ENCODE data around the gene GPC5. TPM values are rescaled to one million over a fixed set of nuclear protein-coding genes. Genes with fewer than 3 reads are reported as not detected.

The GPC5 gene
- total and polyA plus RNA-seq, 2 of the 8 experiments (the other 6 are each of a cell fraction or from before 2014, with no cell fraction given) = 0.20 to 0.39 TPM

- H3K9ac ChIP-seq (replicated peaks in 1 of 4; ENCODE audit: extremely low read depth in 1 of 4, low read depth in 3 of 4, low read length in 3 of 4) = no peak overlapping the region
- H3K18ac ChIP-seq (ENCODE audit: extremely low read depth, low read length) = no peak overlapping the region
- H2BK120ac ChIP-seq (replicated peaks; ENCODE audit: low read depth, low read length) = no peak overlapping the region
- no peak overlapping the region for H3K4me2 ChIP-seq (ENCODE audit: insufficient read depth in 1 of 2, low read depth in 2 of 2, low read length in 2 of 2)
- H2BK15ac ChIP-seq (ENCODE audit: low read length) = no peak overlapping the region
- no peaks in the 10 kb centered on the region for H3K79me2 ChIP-seq (ENCODE audit: control insufficient read depth in 1 of 2, insufficient read depth in 2 of 2, low read length in 2 of 2)
- H3K79me1 ChIP-seq (ENCODE audit: low read depth, low read length) = no peaks in the 10 kb centered on the region
- no peaks in the 10 kb centered on the region for H3K27me3 ChIP-seq (replicated peaks in 1 of 4; ENCODE audit: control insufficient read depth in 3 of 4, extremely low read depth in 1 of 4, insufficient read depth in 3 of 4, low read length in 3 of 4)
- no peak overlapping the region for H2AK5ac ChIP-seq (ENCODE audit: low read depth, low read length)
- WGBS, 2 experiments (ENCODE audit: extremely low coverage in 1 of 2, insufficient coverage in 1 of 2, insufficient read length in 1 of 2, insufficient replicate concordance in 2 of 2, low coverage in 1 of 2, low lambda C conversion rate in 2 of 2, missing lambda C conversion rate in 1 of 2) = 85% methylated on average over 2 of the region's 2 CpGs; no CpG with 5 or more reads in 1 of the 2 experiments
- H2BK20ac ChIP-seq (ENCODE audit: low read length) = no peak overlapping the region
- H3K4ac ChIP-seq (replicated peaks; ENCODE audit: insufficient read length, low read depth, low read length) = no peak overlapping the region
- no peak overlapping the region for H3K14ac ChIP-seq (ENCODE audit: insufficient read length)
- no peak for DNase-seq (ENCODE audit: low read depth in 1 of 2, low spot score in 2 of 2)
- H3K23ac ChIP-seq (ENCODE audit: insufficient read length) = no peak overlapping the region
- H3K4me3 ChIP-seq (ENCODE audit: extremely low read depth in 1 of 4, insufficient read depth in 2 of 4, low read depth in 3 of 4, low read length in 4 of 4) = no peak overlapping the region
- no peaks in the 10 kb centered on the region for H4K20me1 ChIP-seq (replicated peaks in 1 of 2; ENCODE audit: control insufficient read depth in 1 of 2, insufficient read depth in 2 of 2, low read length in 2 of 2)
- H3K4me1 ChIP-seq (replicated peaks in 1 of 4; ENCODE audit: control insufficient read depth in 3 of 4, insufficient read depth in 4 of 4, low read length in 3 of 4) = no peaks in the 10 kb centered on the region
- no peak for FAIRE-seq
- no peak overlapping the region for H3K27ac ChIP-seq (ENCODE audit: low read depth, low read length)
- POLR2A ChIA-PET (ENCODE audit: partially characterized antibody) = no interaction called here
- no peak overlapping the region for H2AFZ ChIP-seq (ENCODE audit: low read length)
- no peaks in the 10 kb centered on the region for H3K36me3 ChIP-seq (ENCODE audit: control insufficient read depth in 2 of 4, insufficient read depth in 4 of 4, low read length in 3 of 4)
- H3K23me2 ChIP-seq (ENCODE audit: low read depth, low read length) = no peaks in the 10 kb centered on the region
- CTCF ChIA-PET (ENCODE audit: partially characterized antibody) = interaction anchor here (0.8 kb wide), 1 partner anchor 191 kb away, joined by 3 read pairs; no protein-coding TSS in a partner anchor
- H3K56ac ChIP-seq (replicated peaks; ENCODE audit: insufficient read length, low read depth, low read length) = no peak overlapping the region
- H2BK12ac ChIP-seq (ENCODE audit: low read depth, low read length) = no peak overlapping the region
- no peak overlapping the region for H2BK5ac ChIP-seq (ENCODE audit: low read depth, low read length)
- H4K8ac ChIP-seq (ENCODE audit: extremely low read depth, insufficient read depth, low read length) = no peak overlapping the region
- no peaks in the 10 kb centered on the region for H3K9me3 ChIP-seq (ENCODE audit: insufficient read depth in 2 of 2, low read depth in 1 of 2, low read length in 1 of 2)
- no peak overlapping the region for H4K5ac ChIP-seq (ENCODE audit: insufficient read length, low read depth, low read length)
- no peak overlapping the region for H4K91ac ChIP-seq (replicated peaks; ENCODE audit: insufficient read length, low read length)
- TF ChIP-seq PHF8 (conservative IDR thresholded peaks at IDR 0.05; ENCODE audit: low read depth, low read length) (no peak), SAP30 (IDR thresholded peaks at IDR 0.05; ENCODE audit: insufficient read depth, insufficient replicate concordance, low read length) (no peak), CTBP2 (IDR thresholded peaks at IDR 0.05; ENCODE audit: borderline replicate concordance, insufficient read depth, insufficient read length, low read length) (no peak), TBP (IDR thresholded peaks at IDR 0.05; ENCODE audit: low read depth, low read length) (no peak), SP4 (IDR thresholded peaks at IDR 0.05; ENCODE audit: low read length) (no peak), BRCA1 (IDR thresholded peaks at IDR 0.05; ENCODE audit: low read depth, low read length) (no peak), RAD21 (IDR thresholded peaks at IDR 0.05 in 1 of 2, conservative IDR thresholded peaks at IDR 0.05 in 1 of 2; ENCODE audit: low read depth in 2 of 2, low read length in 2 of 2) (no peak), NANOG (IDR thresholded peaks at IDR 0.05; ENCODE audit: insufficient read depth, low read depth, low read length, poor library complexity, severe bottlenecking) (no peak), SP2 (IDR thresholded peaks at IDR 0.05; ENCODE audit: low read length) (no peak), RXRA (IDR thresholded peaks at IDR 0.05; ENCODE audit: insufficient read depth, low read depth, low read length) (no peak), TAF7 (optimal IDR thresholded peaks at IDR 0.05; ENCODE audit: borderline replicate concordance, low read depth, low read length) (no peak), TAF1 (IDR thresholded peaks at IDR 0.05; ENCODE audit: low read depth, low read length) (no peak), SIN3A (conservative IDR thresholded peaks at IDR 0.05 in 1 of 2, IDR thresholded peaks at IDR 0.05 in 1 of 2; ENCODE audit: low read depth in 1 of 2, low read length in 2 of 2) (no peak), CBX5 (IDR thresholded peaks at IDR 0.05; ENCODE audit: low read depth, low read length) (no peak)
Observed at GRCh38 chr13:91384896-91385295, 13.5 kb upstream of the GPC5 start.

Data from H1 (cell line).